Prostate gland (tissue), 2 donors: ENCODE results near the gene LAD1.

Experiments used
- POLR2A ChIP-seq: fragments of 450-650 bp; IDR thresholded peaks from one replicate; pipeline ENCODE4 v1.6.1; 2016; ENCODE audit warnings: antibody characterized with exemption, mild to moderate bottlenecking
- POLR2AphosphoS5 ChIP-seq: sonication (generic); formaldehyde crosslinking; IDR thresholded peaks from one replicate; pipeline ENCODE4 v1.6.1; 2017; ENCODE audit warnings: antibody characterized with exemption
- TF ChIP-seq, protein P1 (sequence below), 4 experiments: fragments of 200-600 bp in 2 of 4; fragments of 450-650 bp in 2 of 4; sonication (generic) in 2 of 4; IDR thresholded peaks; 1 replicate in 3 of 4; 2 replicates in 1 of 4; pipeline ENCODE4 v1.5.1; 2016 to 2019; ENCODE audit warnings: antibody characterized with exemption in 4 of 4, mild to moderate bottlenecking in 2 of 4, moderate library complexity in 2 of 4

DNA sequence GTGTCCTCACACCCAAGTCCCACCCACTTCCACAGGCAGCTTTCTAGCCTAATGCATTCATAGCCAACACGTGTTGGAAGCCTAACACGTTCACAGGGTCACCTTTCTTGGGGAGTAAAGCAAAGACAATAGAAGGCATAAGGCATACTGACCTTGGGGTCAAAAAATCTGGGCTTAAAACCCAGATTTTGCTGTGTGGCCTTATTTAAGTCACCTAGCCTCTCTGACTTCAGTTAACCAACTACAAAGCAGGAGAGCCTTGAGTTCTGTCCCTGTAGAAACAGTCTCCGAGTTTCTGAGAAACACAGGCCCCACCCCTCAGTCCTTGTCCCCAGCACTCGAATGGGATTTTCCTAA lies 23.0 kb downstream of the LAD1 start:
- TF ChIP-seq POLR2A (no peak), POLR2AphosphoS5 (no peak)
- TF ChIP-seq, protein P1, sequence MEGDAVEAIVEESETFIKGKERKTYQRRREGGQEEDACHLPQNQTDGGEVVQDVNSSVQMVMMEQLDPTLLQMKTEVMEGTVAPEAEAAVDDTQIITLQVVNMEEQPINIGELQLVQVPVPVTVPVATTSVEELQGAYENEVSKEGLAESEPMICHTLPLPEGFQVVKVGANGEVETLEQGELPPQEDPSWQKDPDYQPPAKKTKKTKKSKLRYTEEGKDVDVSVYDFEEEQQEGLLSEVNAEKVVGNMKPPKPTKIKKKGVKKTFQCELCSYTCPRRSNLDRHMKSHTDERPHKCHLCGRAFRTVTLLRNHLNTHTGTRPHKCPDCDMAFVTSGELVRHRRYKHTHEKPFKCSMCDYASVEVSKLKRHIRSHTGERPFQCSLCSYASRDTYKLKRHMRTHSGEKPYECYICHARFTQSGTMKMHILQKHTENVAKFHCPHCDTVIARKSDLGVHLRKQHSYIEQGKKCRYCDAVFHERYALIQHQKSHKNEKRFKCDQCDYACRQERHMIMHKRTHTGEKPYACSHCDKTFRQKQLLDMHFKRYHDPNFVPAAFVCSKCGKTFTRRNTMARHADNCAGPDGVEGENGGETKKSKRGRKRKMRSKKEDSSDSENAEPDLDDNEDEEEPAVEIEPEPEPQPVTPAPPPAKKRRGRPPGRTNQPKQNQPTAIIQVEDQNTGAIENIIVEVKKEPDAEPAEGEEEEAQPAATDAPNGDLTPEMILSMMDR (IDR thresholded peaks at IDR 0.05): no peak
